Mesodermal cell (in vitro differentiated cells): ENCODE measurements around the gene MCM3AP.

ENCODE experiments used
- H3K27ac ChIP-seq: 2 replicates; pipeline ENCODE4 v1.7.0; 2013; ENCODE audit warnings: mild to moderate bottlenecking, low read depth, low read length, moderate library complexity; ENCODE audit not compliant: severe bottlenecking
- H3K36me3 ChIP-seq: 2 replicates; pipeline ENCODE4 v1.7.1; 2013; ENCODE audit warnings: mild to moderate bottlenecking, low read length, moderate library complexity; ENCODE audit not compliant: control insufficient read depth, insufficient read depth
- H3K4me1 ChIP-seq: one replicate; pipeline ENCODE4 v1.7.1; 2013; ENCODE audit warnings: mild to moderate bottlenecking, low read length; ENCODE audit not compliant: insufficient read depth, control insufficient read depth, poor library complexity, severe bottlenecking
- H3K4me3 ChIP-seq: 2 replicates; pipeline ENCODE4 v1.7.0; 2013; ENCODE audit warnings: low read length, control low read depth, mild to moderate bottlenecking; ENCODE audit not compliant: insufficient read depth, poor library complexity, severe bottlenecking; ENCODE audit errors: extremely low read depth
- H3K9me3 ChIP-seq: 2 replicates; pipeline ENCODE4 v1.7.1; 2013; ENCODE audit warnings: mild to moderate bottlenecking, low read length, moderate library complexity; ENCODE audit not compliant: control insufficient read depth
- WGBS, 2 experiments: methylation state at CpG; one replicate each; pipeline ENCODE4 v1.1.5; 2013; ENCODE audit warnings: missing lambda C conversion rate in 2 of 2; ENCODE audit not compliant: insufficient coverage in 2 of 2; 5-methylcytosine and 5-hydroxymethylcytosine counted together

The MCM3AP gene

DNA sequence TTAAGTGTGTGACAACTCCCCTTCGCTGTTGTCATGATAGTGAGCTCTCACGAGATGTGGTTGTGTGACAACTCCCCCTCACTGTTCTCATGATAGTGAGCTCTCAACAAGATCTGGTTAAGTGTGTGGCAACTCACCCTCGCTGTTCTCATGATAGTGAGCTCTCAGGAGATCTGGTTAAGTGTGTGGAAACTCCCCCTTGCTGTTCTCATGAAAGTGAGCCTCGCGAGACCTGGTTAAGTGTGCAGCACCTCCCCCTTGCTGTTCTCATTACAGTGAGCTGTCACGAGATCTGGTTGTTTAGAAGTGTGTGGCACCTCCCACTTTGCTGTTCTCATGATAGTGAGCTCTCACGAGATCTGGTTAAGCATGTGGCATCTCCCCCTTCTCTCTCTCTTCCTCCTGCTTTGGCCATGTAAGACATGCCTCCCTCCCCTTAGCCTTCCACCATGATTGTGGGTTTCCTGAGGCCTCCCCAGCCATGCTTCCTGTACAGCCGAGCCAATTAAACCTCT lies 31.7 kb downstream of the MCM3AP start:
- Histone ChIP-seq H3K27ac (peak overlapping the region; percentile 45), H3K9me3 (no peaks in the 10 kb centered on the region), H3K4me3 (no peak overlapping the region), H3K36me3 (peaks cover 100% of the 10 kb centered on the region), H3K4me1 (no peaks in the 10 kb centered on the region)
- 93 to 94% methylated on average over 5 to 6 of the region's 8 CpGs for WGBS, 2 experiments

GRCh38 chr21:46252840-46253239 lies 32.6 kb downstream of the MCM3AP start:
- Histone ChIP-seq H3K27ac (no peak overlapping the region), H3K36me3 (peaks cover 99% of the 10 kb centered on the region), H3K4me1 (no peaks in the 10 kb centered on the region), H3K9me3 (no peaks in the 10 kb centered on the region), H3K4me3 (no peak overlapping the region)
- WGBS, 2 experiments, result 94 to 100% methylated on average over 2 to 3 of the region's 4 CpGs

DNA sequence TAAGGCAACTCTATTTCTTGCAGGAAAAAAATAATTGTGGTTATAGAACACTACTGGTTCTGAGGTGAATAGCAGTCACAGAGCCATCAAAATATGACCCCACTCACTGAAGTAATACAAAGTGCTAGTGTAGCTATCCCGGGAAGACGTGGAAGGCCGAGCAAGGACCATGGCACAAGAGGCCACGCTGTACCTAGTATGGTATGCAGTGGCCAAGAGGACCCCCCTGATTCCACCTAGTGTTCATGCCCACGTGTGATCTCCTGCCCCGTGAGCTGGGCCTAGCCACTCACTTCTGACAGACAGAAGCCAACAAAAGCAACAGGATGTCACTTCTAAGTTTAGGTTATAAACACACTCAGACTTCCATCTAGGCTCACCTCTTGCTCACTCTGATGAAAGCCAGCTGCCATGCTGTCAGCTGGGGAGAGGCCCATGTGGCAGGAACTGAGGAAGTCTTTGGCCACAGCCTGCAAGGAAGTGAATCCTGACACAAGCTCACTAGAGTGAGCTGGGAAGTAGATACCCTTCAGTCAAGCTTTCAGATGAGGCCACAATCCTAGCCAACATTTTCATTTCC lies 35.2 kb downstream of the MCM3AP start:
- Histone ChIP-seq H3K9me3 (no peaks in the 10 kb centered on the region), H3K4me3 (no peak overlapping the region), H3K27ac (no peak overlapping the region), H3K4me1 (no peaks in the 10 kb centered on the region), H3K36me3 (peaks cover 94% of the 10 kb centered on the region)
- WGBS, 2 experiments, result 95 to 96% methylated on average over 6 of the region's 6 CpGs

- no peak overlapping the region for H3K27ac ChIP-seq
- no peak overlapping the region for H3K4me3 ChIP-seq
- no peaks in the 10 kb centered on the region for H3K4me1 ChIP-seq
- 93 to 94% methylated on average over 2 of the region's 2 CpGs for WGBS, 2 experiments
- no peaks in the 10 kb centered on the region for H3K9me3 ChIP-seq
- H3K36me3 ChIP-seq, result peaks cover 94% of the 10 kb centered on the region
These were observed 36.6 kb downstream of the MCM3AP start for GRCh38 chr21:46248827-46249226.

GRCh38 chr21:46248422-46248782 lies 37.0 kb downstream of the MCM3AP start:
- no peaks in the 10 kb centered on the region for H3K4me1 ChIP-seq
- no peak overlapping the region for H3K27ac ChIP-seq
- no peak overlapping the region for H3K4me3 ChIP-seq
- no peaks in the 10 kb centered on the region for H3K9me3 ChIP-seq
- WGBS, 2 experiments, result no CpG with 5 or more reads among the region's 1 CpG
- H3K36me3 ChIP-seq, result peaks cover 94% of the 10 kb centered on the region

DNA sequence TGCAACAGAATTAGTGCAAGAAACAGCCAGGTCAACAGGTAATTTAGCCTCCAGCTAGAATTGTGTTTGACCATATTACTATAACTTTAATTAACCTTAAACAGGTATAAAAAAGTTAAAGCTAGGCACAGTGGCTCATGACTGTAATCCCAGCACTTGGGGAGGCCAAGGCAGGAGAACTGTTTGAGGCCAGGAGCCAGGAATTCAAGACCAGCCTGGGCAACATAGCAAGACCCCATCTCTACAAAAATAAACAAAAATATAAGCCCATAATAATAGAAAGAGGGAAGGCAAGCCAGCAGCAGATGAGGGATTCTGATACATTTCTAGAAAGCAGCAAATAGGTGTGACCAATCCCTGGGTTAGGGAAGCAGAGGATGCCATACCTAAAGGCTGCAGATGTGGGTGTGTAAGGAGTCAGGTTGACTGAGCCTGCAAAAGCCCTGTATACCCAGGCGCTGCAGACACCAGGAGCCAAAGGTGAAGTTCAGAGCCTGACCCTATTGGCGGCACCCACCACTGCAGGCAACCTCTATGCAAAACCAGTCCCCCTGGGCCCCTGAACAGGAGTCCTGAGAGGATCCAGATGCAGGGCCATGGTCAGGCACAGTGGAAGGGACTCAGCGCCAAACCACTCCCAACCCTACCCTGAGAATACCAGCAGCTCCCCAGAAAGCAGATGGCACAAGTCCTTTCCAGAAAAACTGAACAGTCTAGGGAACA lies 37.6 kb downstream of the MCM3AP start:
- 92 to 100% methylated on average over 3 of the region's 3 CpGs for WGBS, 2 experiments
- Histone ChIP-seq H3K36me3 (peaks cover 94% of the 10 kb centered on the region), H3K4me3 (no peak overlapping the region), H3K4me1 (no peaks in the 10 kb centered on the region), H3K27ac (no peak overlapping the region), H3K9me3 (no peaks in the 10 kb centered on the region)

GRCh38 chr21:46246345-46246744 lies 39.1 kb downstream of the MCM3AP start:
- Histone ChIP-seq H3K4me3 (no peak overlapping the region), H3K4me1 (no peaks in the 10 kb centered on the region), H3K9me3 (no peaks in the 10 kb centered on the region), H3K36me3 (peaks cover 92% of the 10 kb centered on the region), H3K27ac (no peak overlapping the region)
- 98% methylated on average over 5 of the region's 6 CpGs for WGBS, 2 experiments

DNA sequence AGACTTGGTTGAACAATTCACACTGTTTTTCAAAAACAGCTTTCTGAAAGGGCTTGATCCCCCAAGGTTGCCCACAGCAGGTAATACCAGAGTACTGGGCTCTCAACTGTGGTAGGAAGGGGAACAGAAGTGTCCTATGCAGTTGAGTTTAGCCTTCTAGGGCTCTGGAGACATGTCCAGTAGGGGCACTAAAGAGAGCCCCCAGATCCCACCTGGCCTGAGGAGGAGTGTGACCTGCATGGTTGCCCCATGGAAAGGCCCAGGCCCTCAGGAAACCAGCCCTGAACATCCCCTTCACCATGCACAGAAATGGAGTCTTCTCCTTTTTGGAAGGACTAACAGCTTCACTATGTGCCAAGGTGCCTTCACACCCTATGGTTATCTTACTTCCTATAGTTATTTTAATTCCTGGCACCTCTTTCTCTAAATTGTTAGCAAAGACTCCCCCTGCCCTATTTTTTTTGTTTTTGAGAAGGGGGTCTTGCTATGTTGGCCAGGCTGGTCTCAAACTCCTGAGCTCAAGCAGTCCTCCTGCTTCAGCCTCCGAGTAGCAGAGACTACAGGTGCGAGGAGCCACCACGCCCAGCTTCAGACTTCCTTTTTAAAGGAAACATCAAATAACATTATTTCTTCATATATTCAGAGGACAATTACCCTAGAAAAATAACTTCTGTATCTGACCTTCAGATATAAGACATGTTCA lies 40.0 kb downstream of the MCM3AP start:
- Histone ChIP-seq H3K4me3 (no peak overlapping the region), H3K36me3 (peaks cover 92% of the 10 kb centered on the region), H3K4me1 (no peaks in the 10 kb centered on the region), H3K27ac (no peak overlapping the region), H3K9me3 (no peaks in the 10 kb centered on the region)
- WGBS, 2 experiments, result 92 to 100% methylated on average over 2 of the region's 3 CpGs

- Histone ChIP-seq H3K9me3 (no peaks in the 10 kb centered on the region), H3K27ac (no peak overlapping the region), H3K36me3 (peaks cover 92% of the 10 kb centered on the region), H3K4me1 (no peaks in the 10 kb centered on the region), H3K4me3 (no peak overlapping the region)
- WGBS, 2 experiments, result 94 to 100% methylated on average over 8 of the region's 8 CpGs
These were observed 40.8 kb downstream of the MCM3AP start for GRCh38 chr21:46244602-46245001.

- Histone ChIP-seq H3K27ac (no peak overlapping the region), H3K4me1 (no peaks in the 10 kb centered on the region), H3K9me3 (no peaks in the 10 kb centered on the region), H3K4me3 (no peak overlapping the region), H3K36me3 (peaks cover 90% of the 10 kb centered on the region)
- 100% methylated on average over 2 to 3 of the region's 3 CpGs for WGBS, 2 experiments
These were observed 41.5 kb downstream of the MCM3AP start for GRCh38 chr21:46243960-46244361.

- peak overlapping the region; percentile 6 for H3K27ac ChIP-seq
- no peak overlapping the region for H3K4me3 ChIP-seq
- no peaks in the 10 kb centered on the region for H3K4me1 ChIP-seq
- H3K36me3 ChIP-seq, result peaks cover 92% of the 10 kb centered on the region
- WGBS, 2 experiments, result 96 to 100% methylated on average over 6 to 8 of the region's 8 CpGs
- H3K9me3 ChIP-seq, result no peaks in the 10 kb centered on the region
These were observed 42.1 kb downstream of the MCM3AP start for GRCh38 chr21:46243325-46243724.
